HepG2 (cell line): Measurements from ENCODE around the gene PCP4L1.
"Not testable (repeated sequence)": the region's sequence is repeated elsewhere in the genome, so short reads cannot be mapped to it uniquely, and the experiment has no call there.

Experiments used
- BRD4 ChIP-seq: sonication (generic); formaldehyde crosslinking; IDR thresholded peaks from 2 replicates; pipeline ENCODE4 v1.4.0; 2020; ENCODE audit warnings: missing genetic modification reagents
- EZH2 ChIP-seq: conservative IDR thresholded peaks from 2 replicates; pipeline ENCODE4 v1.6.1; 2012; ENCODE audit warnings: mild to moderate bottlenecking, low read depth, low read length, moderate library complexity

GRCh38 chr1:161257109-161257508 lies 1.4 kb upstream of the PCP4L1 start:
- TF ChIP-seq EZH2; BRD4 (CRISPR knock-in tag): not testable (repeated sequence)
